AG09319 (cell line): ENCODE data around the gene RPS5.
"Not testable (repeated sequence)": the region's sequence is repeated elsewhere in the genome, so short reads cannot be mapped to it uniquely, and the experiment has no call there.

Experiments
- DNase-seq: peaks from one replicate; pipeline ENCODE4 v3.0.0-alpha.2; 2010; ENCODE audit warnings: low read depth; ENCODE audit errors: extremely low read depth
- TF ChIP-seq, protein P1 (sequence below): IDR thresholded peaks from 2 replicates; pipeline ENCODE4 v1.5.1; 2011; ENCODE audit warnings: low read depth, mild to moderate bottlenecking, inconsistent platforms, low read length, moderate library complexity

RPS5 gene

GRCh38 chr19:58386576-58387337 lies at the start of gene RPS5:
Gene RPS5, plus strand, starts transcription at chr19:58387269. Its CDS starts 869 bp downstream, at chr19:58388138.
- TF ChIP-seq, protein P1, sequence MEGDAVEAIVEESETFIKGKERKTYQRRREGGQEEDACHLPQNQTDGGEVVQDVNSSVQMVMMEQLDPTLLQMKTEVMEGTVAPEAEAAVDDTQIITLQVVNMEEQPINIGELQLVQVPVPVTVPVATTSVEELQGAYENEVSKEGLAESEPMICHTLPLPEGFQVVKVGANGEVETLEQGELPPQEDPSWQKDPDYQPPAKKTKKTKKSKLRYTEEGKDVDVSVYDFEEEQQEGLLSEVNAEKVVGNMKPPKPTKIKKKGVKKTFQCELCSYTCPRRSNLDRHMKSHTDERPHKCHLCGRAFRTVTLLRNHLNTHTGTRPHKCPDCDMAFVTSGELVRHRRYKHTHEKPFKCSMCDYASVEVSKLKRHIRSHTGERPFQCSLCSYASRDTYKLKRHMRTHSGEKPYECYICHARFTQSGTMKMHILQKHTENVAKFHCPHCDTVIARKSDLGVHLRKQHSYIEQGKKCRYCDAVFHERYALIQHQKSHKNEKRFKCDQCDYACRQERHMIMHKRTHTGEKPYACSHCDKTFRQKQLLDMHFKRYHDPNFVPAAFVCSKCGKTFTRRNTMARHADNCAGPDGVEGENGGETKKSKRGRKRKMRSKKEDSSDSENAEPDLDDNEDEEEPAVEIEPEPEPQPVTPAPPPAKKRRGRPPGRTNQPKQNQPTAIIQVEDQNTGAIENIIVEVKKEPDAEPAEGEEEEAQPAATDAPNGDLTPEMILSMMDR = no peak
- peak; percentile 98 for DNase-seq

- TF ChIP-seq, protein P1 = no peak
- DNase-seq = no peak
These were observed 48.7 kb upstream of the RPS5 start for GRCh38 chr19:58338336-58338735.

DNA sequence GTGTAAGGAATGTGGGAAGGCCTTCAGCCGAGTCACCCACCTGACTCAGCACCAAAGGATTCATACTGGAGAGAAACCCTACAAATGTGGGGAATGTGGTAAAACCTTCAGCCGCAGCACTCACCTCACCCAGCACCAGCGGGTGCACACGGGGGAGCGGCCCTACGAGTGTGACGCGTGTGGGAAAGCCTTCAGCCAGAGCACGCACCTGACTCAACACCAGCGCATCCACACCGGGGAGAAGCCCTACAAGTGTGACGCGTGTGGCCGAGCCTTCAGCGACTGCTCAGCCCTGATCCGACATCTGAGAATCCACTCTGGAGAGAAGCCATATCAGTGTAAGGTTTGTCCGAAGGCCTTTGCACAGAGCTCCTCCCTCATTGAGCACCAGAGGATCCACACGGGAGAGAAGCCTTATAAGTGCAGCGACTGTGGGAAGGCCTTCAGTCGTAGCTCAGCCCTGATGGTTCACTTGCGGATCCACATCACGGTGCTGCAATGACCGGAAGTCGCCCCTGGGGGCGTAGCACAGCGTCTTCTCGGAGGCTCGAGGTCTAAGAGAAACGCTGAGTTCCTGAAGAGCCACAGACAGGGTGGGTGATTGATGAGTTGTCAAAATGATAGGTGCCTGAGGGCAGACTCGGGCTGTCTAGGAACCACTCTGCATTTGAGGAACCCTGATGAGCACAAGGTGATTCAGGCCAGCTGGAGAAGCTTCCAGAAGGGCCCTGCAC lies 48.1 kb upstream of the RPS5 start:
- TF ChIP-seq, protein P1 = no peak

DNA sequence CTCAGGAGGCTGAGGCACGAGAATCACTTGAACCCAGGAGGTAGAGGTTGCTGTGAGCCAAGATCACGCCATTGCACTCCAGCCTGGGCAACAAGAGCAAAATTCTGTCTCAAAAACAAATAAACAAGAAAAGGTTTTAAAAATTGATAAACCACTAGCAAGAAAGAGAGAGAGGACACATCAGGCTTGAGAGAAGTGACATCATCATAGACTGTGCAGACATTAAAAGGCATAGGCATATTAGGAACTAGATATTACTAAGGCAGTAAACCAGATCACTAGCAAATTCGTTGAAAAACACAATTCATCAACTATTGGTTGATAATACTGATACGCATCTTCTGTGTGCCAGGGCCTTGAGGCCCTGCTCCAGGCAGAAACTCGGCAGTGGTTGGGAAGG lies 41.5 kb upstream of the RPS5 start:
- TF ChIP-seq, protein P1 = no peak
- no peak for DNase-seq

More for the DNA sequence above, 48.1 kb upstream of the RPS5 start:
- no peak for DNase-seq

GRCh38 chr19:58346961-58347929 lies 39.8 kb upstream of the RPS5 start:
- TF ChIP-seq, protein P1 = no peak
- DNase-seq = peak; percentile 44

- not testable (repeated sequence) for DNase-seq
These were observed 39.0 kb upstream of the RPS5 start for GRCh38 chr19:58348080-58348479.

DNA sequence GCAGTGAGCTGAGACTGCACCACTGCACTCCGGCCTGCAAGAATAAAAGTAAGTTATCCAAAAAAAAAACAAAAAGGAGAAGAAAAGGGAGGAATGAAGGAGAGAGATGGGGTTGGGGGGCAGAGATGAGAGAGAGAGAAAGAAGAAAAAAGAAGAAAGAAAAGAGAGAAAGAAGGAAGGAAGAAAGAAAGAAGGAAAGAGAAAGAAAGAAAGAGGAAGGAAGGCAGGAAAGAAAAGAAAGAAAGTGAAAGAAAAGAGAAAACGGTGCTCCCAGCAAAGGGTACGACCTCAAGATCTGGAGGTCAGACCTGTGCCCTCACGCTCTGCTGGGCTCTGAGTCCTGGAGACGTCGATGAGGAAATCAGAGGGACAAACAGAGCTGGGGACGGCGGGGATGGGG lies 37.5 kb upstream of the RPS5 start:
- TF ChIP-seq, protein P1 = no peak
- DNase-seq = no peak
